HG03558 (cell line): ENCODE data around the gene SLC26A4.

Source experiments
- ATAC-seq: cut with Tn5 transposase; IDR thresholded peaks from one replicate; pipeline ENCODE4 v1.9.1; 2021; ENCODE audit warnings: moderate number of reproducible peaks; ENCODE audit not compliant: unreplicated experiment; ENCODE audit errors: extremely low read depth

The SLC26A4 gene

GRCh38 chr7:107742678-107743566 lies 82.3 kb downstream of the SLC26A4 start:
- ATAC-seq, result peak; percentile 7

DNA sequence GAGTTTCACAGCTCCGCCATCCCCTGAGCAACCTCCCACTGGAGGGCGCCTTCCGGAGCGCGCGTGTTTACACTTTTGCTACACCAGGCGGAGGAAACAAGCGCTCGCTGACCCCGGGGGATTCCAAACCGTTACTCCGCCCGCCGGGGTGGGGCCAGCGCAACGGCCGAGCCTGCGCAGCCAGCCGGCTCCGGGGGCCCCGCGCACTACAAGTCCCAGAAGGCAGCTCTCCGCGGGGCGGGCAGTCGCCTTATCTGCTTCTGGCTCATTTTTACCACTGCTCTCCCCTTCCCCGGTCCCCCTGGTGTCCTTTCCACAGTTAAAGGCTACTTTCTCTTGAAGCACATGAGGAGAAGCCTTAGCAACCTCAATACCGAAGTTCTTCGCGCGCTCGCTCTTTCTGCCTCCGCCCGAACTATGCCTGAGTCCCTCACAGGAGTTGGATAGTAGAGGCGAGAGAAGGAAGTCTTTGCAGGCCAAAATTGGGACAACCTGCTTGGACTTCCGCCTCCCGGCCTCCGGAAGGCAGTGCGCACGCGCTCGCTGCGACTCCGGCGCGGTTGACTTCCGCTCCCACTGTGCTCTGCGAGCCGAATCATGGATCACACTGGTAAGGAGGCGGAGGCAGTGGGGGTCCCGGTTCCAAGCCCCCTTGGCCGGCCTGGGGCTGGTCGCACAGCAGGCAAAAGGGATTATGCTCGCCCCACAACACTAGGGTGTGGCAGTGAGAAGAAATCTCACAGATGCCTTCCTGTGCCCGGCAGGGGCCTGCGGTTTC lies 83.1 kb downstream of the SLC26A4 start, which contains the start of gene CBLL1:
Gene CBLL1, plus strand, starts transcription at position 576 of the 778 bp plus-strand sequence. Its CDS starts 22 bp downstream, at position 598.
- ATAC-seq, result peak; percentile 74

DNA sequence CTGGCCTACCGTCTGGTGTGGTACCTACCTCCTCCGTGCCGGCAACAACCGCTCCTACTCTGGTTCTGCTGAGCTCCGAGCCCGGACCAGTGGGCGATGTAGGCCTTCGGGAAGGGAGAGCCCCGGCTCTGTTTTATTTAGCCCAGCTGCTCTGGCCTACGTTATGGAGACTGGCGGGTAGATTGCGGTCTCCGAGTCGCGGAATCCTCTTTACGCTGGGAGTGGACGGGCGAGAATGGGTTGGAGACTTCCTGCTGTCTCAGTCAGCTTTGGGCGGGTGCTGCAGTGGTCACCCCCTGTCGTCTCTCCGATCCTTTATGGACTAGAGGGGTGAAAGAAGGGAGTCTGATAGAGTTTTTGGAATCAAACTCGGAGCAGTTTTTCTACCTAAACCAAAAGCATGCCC lies 83.7 kb downstream of the SLC26A4 start:
- peak; percentile 17 for ATAC-seq

GRCh38 chr7:107746006-107746405 lies 85.4 kb downstream of the SLC26A4 start:
- ATAC-seq, result no peak

- ATAC-seq, result no peak
These were observed 90.5 kb downstream of the SLC26A4 start for GRCh38 chr7:107751113-107751512.

- no peak for ATAC-seq
These were observed 94.0 kb downstream of the SLC26A4 start for GRCh38 chr7:107754642-107755041.

GRCh38 chr7:107758667-107759066 lies 98.0 kb downstream of the SLC26A4 start:
- no peak for ATAC-seq

DNA sequence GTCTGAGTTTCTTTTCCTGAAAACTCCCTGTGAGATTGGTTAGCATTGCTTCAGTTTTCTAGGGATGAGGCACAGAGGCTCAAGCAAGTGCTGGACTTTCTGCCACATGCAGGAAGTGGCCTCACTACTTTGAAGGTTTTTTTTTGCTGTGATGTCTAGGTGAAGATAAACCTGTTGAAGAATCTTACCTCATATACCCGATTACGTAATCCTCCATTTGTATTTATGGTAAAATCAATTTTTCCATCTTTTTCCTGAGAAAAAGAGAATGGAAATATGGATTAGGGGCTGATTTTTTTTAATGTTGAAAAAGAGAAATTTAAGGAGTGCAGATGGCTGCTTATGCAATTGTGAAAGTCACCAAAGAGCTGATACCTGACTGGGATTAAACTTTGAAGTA lies 106.8 kb downstream of the SLC26A4 start:
- no peak for ATAC-seq
